GM12801 (cell line): ENCODE results near the gene SAP30L.

Experiments
- TF ChIP-seq, protein P1 (sequence below): IDR thresholded peaks from one replicate; pipeline ENCODE4 v1.5.1; 2011; ENCODE audit warnings: control low read depth; ENCODE audit not compliant: insufficient read length; ENCODE audit errors: extremely low read depth

The SAP30L gene

DNA sequence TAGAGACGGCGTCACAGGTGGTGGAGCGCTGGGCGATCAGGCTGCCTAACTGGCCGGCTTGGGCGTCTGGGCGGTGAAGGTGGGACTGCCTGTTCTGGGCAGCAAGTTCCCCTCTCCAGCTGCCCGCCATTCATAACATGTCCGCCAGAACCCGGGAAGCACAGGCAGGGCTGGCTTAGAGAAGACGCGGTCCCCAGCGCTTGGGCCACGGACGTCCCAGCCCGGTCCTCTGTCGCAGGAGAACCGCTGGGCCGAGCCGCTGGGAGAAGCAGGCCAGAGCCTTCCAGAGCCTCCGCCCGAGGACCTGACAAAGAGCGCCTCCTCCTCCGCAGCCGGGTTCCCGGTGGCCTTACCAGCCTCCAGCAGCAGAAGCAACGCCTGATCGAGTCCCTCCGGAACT is 47.5 kb downstream of the SAP30L start:
- TF ChIP-seq, protein P1, sequence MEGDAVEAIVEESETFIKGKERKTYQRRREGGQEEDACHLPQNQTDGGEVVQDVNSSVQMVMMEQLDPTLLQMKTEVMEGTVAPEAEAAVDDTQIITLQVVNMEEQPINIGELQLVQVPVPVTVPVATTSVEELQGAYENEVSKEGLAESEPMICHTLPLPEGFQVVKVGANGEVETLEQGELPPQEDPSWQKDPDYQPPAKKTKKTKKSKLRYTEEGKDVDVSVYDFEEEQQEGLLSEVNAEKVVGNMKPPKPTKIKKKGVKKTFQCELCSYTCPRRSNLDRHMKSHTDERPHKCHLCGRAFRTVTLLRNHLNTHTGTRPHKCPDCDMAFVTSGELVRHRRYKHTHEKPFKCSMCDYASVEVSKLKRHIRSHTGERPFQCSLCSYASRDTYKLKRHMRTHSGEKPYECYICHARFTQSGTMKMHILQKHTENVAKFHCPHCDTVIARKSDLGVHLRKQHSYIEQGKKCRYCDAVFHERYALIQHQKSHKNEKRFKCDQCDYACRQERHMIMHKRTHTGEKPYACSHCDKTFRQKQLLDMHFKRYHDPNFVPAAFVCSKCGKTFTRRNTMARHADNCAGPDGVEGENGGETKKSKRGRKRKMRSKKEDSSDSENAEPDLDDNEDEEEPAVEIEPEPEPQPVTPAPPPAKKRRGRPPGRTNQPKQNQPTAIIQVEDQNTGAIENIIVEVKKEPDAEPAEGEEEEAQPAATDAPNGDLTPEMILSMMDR, result no peak

DNA sequence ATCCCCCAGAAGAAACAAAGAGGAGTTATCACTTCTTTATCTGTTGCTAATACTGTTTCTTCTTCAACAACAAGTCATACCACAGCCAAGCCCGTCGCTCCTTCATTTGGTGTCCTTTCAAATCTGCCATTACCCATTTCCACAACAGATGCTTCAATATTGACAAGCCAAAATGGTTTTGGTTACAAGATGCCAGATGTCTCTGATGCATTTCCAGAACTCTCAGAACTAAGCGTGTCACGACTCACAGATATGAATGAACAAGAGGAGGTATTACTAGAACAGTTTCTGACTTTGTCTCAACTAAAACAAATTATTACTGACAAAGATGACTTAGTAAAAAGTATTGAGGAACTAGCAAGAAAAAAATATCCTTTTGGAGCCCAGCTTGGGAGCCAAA is 48.2 kb downstream of the SAP30L start:
- TF ChIP-seq, protein P1, result no peak

DNA sequence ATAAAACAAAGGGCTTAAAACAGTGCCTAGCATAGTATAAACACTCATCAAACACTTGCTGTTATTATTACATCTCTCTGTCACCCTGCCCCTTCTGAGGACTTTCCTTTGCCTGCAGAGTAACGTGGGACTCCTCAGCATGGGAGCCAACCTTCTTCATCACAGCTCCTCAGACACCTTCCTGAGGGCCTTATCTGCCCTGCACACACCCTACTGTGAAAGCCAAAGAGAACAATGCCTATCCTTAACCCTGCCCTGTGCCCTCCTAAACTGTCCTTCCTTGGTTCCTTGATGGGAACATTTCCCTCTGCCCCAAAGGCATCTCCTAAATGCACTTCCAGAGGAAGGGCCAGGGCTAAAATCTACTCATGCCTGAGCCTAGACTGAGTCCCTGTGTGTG is 52.8 kb downstream of the SAP30L start:
- TF ChIP-seq, protein P1, result no peak

DNA sequence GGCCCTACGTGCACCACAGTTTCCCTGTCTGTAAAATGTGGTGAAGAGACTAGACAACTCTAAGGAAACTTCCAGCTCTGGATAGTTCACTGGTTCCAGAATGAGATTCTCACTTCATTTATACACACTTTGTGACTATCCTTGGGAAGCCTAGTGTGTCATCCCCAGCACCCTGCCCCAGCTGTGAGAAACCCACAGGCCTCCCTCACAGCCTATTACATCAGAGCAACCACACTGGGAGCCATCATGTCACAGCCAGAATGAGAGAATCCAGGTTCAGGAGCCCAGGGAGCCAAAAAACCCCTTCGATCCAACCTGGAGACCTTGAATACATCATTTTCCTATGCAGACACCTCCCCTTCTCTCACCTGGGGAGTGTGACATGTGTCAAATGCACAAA is 53.2 kb downstream of the SAP30L start:
- TF ChIP-seq, protein P1, result no peak

DNA sequence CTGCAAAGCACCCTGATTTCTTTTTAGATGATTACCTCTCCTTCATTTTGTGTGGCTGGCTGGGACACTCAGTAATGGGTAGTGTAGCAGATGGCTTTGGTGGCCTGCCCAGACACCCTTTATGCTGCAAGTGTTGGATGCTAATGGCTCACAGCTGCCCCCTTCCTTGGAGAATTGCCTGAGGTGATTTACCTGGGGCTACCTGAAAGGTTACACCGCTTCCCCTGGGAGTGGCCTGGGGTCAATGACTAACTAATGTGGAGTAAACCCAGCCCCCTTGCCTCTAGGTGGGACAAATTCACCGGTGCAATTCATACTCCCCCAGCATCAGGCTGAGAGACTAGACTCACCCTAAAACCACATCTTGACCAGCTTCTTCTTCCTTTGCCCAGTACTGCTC is 55.8 kb downstream of the SAP30L start:
- TF ChIP-seq, protein P1, result no peak

DNA sequence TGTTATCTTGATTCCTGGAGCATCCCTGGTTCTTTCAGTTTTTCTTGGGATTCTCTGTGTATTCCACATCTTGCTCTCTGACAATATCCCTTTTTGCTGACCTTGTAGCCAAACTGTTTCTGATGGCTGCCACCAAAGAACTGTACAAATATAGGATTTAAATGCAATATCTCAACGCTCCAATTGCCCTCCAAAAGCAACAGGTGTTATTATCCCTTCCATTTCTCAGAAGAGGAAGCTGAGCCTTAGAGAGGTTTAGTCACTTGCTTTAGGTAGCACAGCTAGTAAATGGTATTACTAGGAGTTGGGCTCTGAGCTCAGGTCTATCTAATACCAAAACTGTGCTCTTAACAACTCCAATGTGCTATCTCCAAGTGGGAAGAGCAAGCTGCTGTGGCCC is 56.4 kb downstream of the SAP30L start:
- TF ChIP-seq, protein P1, result no peak

DNA sequence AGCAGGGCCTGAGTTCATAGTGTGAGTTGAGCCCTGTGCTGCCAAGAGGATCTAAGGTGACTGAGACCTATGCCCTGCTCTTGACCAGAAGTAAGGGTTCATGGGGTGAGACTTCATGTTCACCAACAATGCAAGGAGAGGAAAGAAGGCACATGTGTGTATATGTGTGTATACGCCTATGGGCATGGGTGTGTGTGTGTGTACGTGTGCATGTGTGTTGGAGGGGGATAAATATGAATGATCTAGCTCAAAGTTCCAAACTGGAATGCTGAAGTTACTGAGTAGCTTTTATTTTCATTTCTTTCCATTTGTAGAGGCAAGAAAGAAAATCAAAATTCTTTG is 57.9 kb downstream of the SAP30L start:
- TF ChIP-seq, protein P1, result no peak

DNA sequence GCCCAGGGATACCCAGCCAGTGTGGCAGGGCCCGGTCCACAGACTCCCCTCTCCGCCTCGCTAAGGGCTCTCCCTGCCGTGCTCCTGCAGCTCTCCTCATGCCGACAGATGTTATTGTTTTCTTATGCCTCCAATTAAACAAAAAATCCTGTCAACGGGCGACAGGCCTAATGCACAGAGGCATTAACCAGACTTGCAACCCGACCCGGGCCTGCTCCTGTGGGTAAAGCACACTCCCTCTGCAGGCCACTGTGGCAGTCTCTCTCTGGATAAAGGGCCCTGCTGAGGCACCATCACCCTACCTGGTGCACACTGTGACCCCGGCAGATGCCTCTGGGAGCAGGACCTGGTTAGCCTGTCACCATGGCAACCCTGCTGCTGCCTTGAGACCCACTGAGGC is 59.8 kb downstream of the SAP30L start:
- TF ChIP-seq, protein P1, result no peak
